IMR-90 (cell line): ENCODE results near the gene MRPS10. TPM values are rescaled to one million over a fixed set of nuclear protein-coding genes. Genes with fewer than 3 reads are reported as not detected.

Experiments
- ATAC-seq: fragments of 200-7000 bp; cut with Tn5 transposase; 2 replicates; pipeline ENCODE4 v1.9.1; 2020; ENCODE audit warnings: low read depth, mild to moderate bottlenecking, moderate library complexity
- BruUV-seq: library from RNA; stranded (reverse); fragments of 400-500 nt; replicated peaks from 2 replicates; lab custom pipeline; 2021; lab: Mats Ljungman, UMichigan
- CTCF ChIA-PET: fragments of 300-600 bp; formaldehyde crosslinking; extraction: SDS; loops from one replicate; lab custom pipeline; 2021; ENCODE audit warnings: antibody characterized with exemption; lab: Yijun Ruan, JAX
- POLR2A ChIA-PET: fragments of 300-600 bp; sonication (Branson Sonifier 250); formaldehyde crosslinking; loops from one replicate; lab custom pipeline; 2022; ENCODE audit warnings: antibody characterized with exemption; ENCODE audit not compliant: unreplicated experiment; lab: Charles Lee
- DNase-seq: peaks from one replicate; pipeline ENCODE4 v3.0.0; 2013
- H2AFZ ChIP-seq: replicated peaks from 2 replicates; pipeline ENCODE3; 2013; ENCODE audit warnings: low read length, mild to moderate bottlenecking; ENCODE audit not compliant: poor library complexity
- H2AK5ac ChIP-seq: 2 replicates; pipeline ENCODE4 v1.6.1; 2013; ENCODE audit warnings: low read depth, low read length, inconsistent platforms
- H2AK9ac ChIP-seq: replicated peaks from 2 replicates; pipeline ENCODE3; 2013; ENCODE audit warnings: mild to moderate bottlenecking, low read depth, low read length, moderate library complexity; ENCODE audit not compliant: poor library complexity
- H2BK120ac ChIP-seq: 2 replicates; pipeline ENCODE4 v1.6.1; 2013; ENCODE audit warnings: low read depth, low read length, inconsistent platforms
- H2BK15ac ChIP-seq: 3 replicates; pipeline ENCODE4 v1.6.1; 2013; ENCODE audit warnings: low read depth, low read length, inconsistent platforms
- H2BK20ac ChIP-seq: 2 replicates; pipeline ENCODE4 v1.6.1; 2013; ENCODE audit warnings: low read depth, mild to moderate bottlenecking, inconsistent platforms, low read length, moderate library complexity
- H2BK5ac ChIP-seq: 2 replicates; pipeline ENCODE4 v1.6.1; 2013; ENCODE audit warnings: mild to moderate bottlenecking, low read depth, low read length, inconsistent platforms; ENCODE audit not compliant: poor library complexity, severe bottlenecking
- H3K14ac ChIP-seq: replicated peaks from 2 replicates; pipeline ENCODE4 v1.6.1; 2013; ENCODE audit warnings: low read depth, low read length, inconsistent platforms
- H3K18ac ChIP-seq: 2 replicates; pipeline ENCODE4 v1.6.1; 2013; ENCODE audit warnings: low read depth, low read length, control low read depth
- H3K23ac ChIP-seq: 2 replicates; pipeline ENCODE4 v1.6.1; 2013; ENCODE audit warnings: low read depth, low read length, inconsistent platforms
- H3K27ac ChIP-seq: 2 replicates; pipeline ENCODE4 v1.5.1; 2013; ENCODE audit warnings: mild to moderate bottlenecking, control low read depth, low read length; ENCODE audit not compliant: insufficient read depth
- H3K27me3 ChIP-seq: 2 replicates; pipeline ENCODE4 v1.6.1; 2013; ENCODE audit warnings: low read length; ENCODE audit not compliant: control insufficient read depth, insufficient read depth
- H3K36me3 ChIP-seq: 2 replicates; pipeline ENCODE4 v1.6.1; 2013; ENCODE audit warnings: low read length, mixed read lengths; ENCODE audit not compliant: control insufficient read depth, insufficient read depth
- H3K4ac ChIP-seq: 2 replicates; pipeline ENCODE4 v1.6.1; 2013; ENCODE audit warnings: low read depth, low read length, inconsistent platforms
- H3K4me1 ChIP-seq: 2 replicates; pipeline ENCODE4 v1.6.1; 2013; ENCODE audit warnings: low read length, mixed read lengths; ENCODE audit not compliant: control insufficient read depth, insufficient read depth
- H3K4me2 ChIP-seq: 2 replicates; pipeline ENCODE4 v1.6.1; 2013; ENCODE audit warnings: low read depth, mild to moderate bottlenecking, control low read depth, low read length, moderate library complexity
- H3K4me3 ChIP-seq: 2 replicates; pipeline ENCODE4 v1.5.1; 2013; ENCODE audit warnings: low read depth, mild to moderate bottlenecking, control low read depth, low read length, moderate library complexity; ENCODE audit not compliant: insufficient read depth
- H3K56ac ChIP-seq: 2 replicates; pipeline ENCODE4 v1.6.1; 2013; ENCODE audit warnings: low read length, inconsistent platforms; ENCODE audit not compliant: insufficient read depth; ENCODE audit errors: extremely low read depth
- H3K79me1 ChIP-seq, 2 experiments: 2 replicates each; pipeline ENCODE4 v1.6.1; 2013; ENCODE audit warnings: low read length in 2 of 2, inconsistent platforms in 1 of 2, low read depth in 1 of 2
- H3K9ac ChIP-seq: 2 replicates; pipeline ENCODE4 v1.6.1; 2013; ENCODE audit warnings: low read depth, low read length, control low read depth
- H3K9me1 ChIP-seq: 2 replicates; pipeline ENCODE4 v1.6.1; 2013; ENCODE audit warnings: low read length, inconsistent platforms; ENCODE audit not compliant: insufficient read depth
- H3K9me3 ChIP-seq: 2 replicates; pipeline ENCODE4 v1.6.1; 2013; ENCODE audit warnings: low read length; ENCODE audit not compliant: control insufficient read depth, insufficient read depth
- H4K20me1 ChIP-seq: 2 replicates; pipeline ENCODE4 v1.6.1; 2013; ENCODE audit warnings: low read length, inconsistent platforms; ENCODE audit not compliant: insufficient read depth
- H4K5ac ChIP-seq: 2 replicates; pipeline ENCODE4 v1.6.1; 2013; ENCODE audit warnings: mild to moderate bottlenecking, low read depth, low read length, control low read depth
- H4K8ac ChIP-seq, 2 experiments: 2 replicates each; pipeline ENCODE4 v1.6.1; 2013; ENCODE audit warnings: low read depth in 2 of 2, low read length in 2 of 2, control low read depth in 1 of 2, inconsistent platforms in 1 of 2
- H4K91ac ChIP-seq: 2 replicates; pipeline ENCODE4 v1.6.1; 2013; ENCODE audit warnings: low read depth, low read length, inconsistent platforms; ENCODE audit not compliant: insufficient read depth
- BHLHE40 ChIP-seq: fragments of 150-350 bp; IDR thresholded peaks from 2 replicates; pipeline ENCODE4 v1.6.1; 2016; ENCODE audit warnings: mild to moderate bottlenecking, low read depth, low read length
- MAZ ChIP-seq: IDR thresholded peaks from 2 replicates; pipeline ENCODE4 v1.6.1; 2012; ENCODE audit warnings: low read depth, mild to moderate bottlenecking, low read length, improper control_type of control experiment, moderate library complexity, borderline replicate concordance
- MXI1 ChIP-seq: IDR thresholded peaks from 2 replicates; pipeline ENCODE4 v1.6.1; 2012; ENCODE audit warnings: low read depth, mild to moderate bottlenecking, low read length, moderate library complexity, borderline replicate concordance
- RFX5 ChIP-seq: IDR thresholded peaks from 2 replicates; pipeline ENCODE4 v1.8.0; 2012; ENCODE audit warnings: low read depth, mild to moderate bottlenecking, low read length, moderate library complexity
- WGBS, 2 experiments: methylation state at CpG; one replicate each; pipeline versions ENCODE4 v1.1.5 to v1.1.7; 2013; ENCODE audit warnings: missing lambda C conversion rate in 2 of 2; ENCODE audit not compliant: insufficient read length in 1 of 2; ENCODE audit errors: extremely low coverage in 2 of 2; 5-methylcytosine and 5-hydroxymethylcytosine counted together
- dilution Hi-C: fragments of 300-500 bp; cut with HindIII; formaldehyde crosslinking; loops from one replicate; pipeline ENCODE4 v1.14.3; 2018; ENCODE audit warnings: low sequenced_read_pairs; ENCODE audit not compliant: unreplicated experiment
- in situ Hi-C: fragments of 300-500 bp; cut with MboI; formaldehyde crosslinking; loops from 3 replicates; pipeline ENCODE4 v1.14.3; 2019; ENCODE audit warnings: low sequenced_read_pairs, inconsistent platforms, mixed read lengths
- intact Hi-C: fragments of 100-400 bp; cut with micrococcal nuclease; formaldehyde crosslinking; loops from 2 replicates; pipeline ENCODE4 v1.10.0; 2022
- polyA plus RNA-seq, 3 experiments: library from polyadenylated mRNA; depleted of rRNA; stranded (reverse); fragments of >200 nt; gene quantifications; 2 replicates each; pipeline ENCODE4 v1.2.3, GENCODE V29; 2012; ENCODE audit warnings: low replicate concordance in 1 of 3
- total RNA-seq: library from RNA; depleted of rRNA; stranded (reverse); fragments of >200 nt; gene quantifications from 2 replicates; pipeline ENCODE4 v1.2.3, GENCODE V29; 2012
- TF ChIP-seq, protein P1 (sequence below): fragments of 150-350 bp; IDR thresholded peaks from 2 replicates; pipeline ENCODE4 v1.6.1; 2016; ENCODE audit warnings: low read depth, mild to moderate bottlenecking, low read length, moderate library complexity, borderline replicate concordance
- TF ChIP-seq, protein P2 (sequence below): fragments of 150-350 bp; IDR thresholded peaks from 2 replicates; pipeline ENCODE4 v1.6.1; 2017; ENCODE audit warnings: mild to moderate bottlenecking, antibody characterized with exemption, low read length, low read depth

MRPS10 gene
- total and polyA plus RNA-seq, 2 of the 4 experiments (the other 2 are of a cell fraction) = 28.5 to 47.0 TPM

DNA sequence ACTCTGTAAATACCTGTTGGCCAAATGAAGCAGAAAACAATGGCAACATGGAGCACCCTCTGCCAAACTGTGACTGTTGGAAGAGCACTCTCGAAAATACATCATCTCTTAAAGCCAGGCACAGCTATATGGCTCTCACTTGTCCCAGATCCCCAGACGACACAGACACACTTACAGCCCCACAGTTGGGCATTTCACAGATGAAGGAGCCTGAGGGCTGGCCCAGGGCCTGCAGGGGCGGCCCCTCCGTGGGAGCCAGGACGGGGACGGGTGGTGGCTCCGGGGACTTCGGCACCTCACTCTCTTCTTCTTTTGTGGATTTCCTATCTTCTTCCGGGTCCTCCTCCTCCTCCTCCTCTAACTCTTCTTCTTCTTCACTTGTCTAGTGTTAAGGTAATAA is 18.4 kb upstream of the MRPS10 start:
- peaks cover 10% of the 10 kb centered on the region for H3K4me1 ChIP-seq
- ATAC-seq (no peak), DNase-seq (no peak)
- no peak overlapping the region for H4K91ac ChIP-seq
- no peak overlapping the region for H4K5ac ChIP-seq
- ChIA-PET CTCF (no interaction called here), POLR2A (no interaction called here)
- H3K4me3 ChIP-seq = no peak overlapping the region
- H3K14ac ChIP-seq = no peak overlapping the region
- no peak overlapping the region for H2BK20ac ChIP-seq
- 83% methylated on average over 1 of the region's 9 CpGs; no CpG with 5 or more reads in 1 of the 2 experiments for WGBS, 2 experiments
- H2BK5ac ChIP-seq = no peak overlapping the region
- H3K9me3 ChIP-seq = no peaks in the 10 kb centered on the region
- H3K56ac ChIP-seq = no peak overlapping the region
- TF ChIP-seq BHLHE40 (no peak), MAZ (no peak), MXI1 (no peak), RFX5 (no peak)
- TF ChIP-seq, protein P1, sequence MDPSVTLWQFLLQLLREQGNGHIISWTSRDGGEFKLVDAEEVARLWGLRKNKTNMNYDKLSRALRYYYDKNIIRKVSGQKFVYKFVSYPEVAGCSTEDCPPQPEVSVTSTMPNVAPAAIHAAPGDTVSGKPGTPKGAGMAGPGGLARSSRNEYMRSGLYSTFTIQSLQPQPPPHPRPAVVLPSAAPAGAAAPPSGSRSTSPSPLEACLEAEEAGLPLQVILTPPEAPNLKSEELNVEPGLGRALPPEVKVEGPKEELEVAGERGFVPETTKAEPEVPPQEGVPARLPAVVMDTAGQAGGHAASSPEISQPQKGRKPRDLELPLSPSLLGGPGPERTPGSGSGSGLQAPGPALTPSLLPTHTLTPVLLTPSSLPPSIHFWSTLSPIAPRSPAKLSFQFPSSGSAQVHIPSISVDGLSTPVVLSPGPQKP = no peak
- TF ChIP-seq, protein P2, sequence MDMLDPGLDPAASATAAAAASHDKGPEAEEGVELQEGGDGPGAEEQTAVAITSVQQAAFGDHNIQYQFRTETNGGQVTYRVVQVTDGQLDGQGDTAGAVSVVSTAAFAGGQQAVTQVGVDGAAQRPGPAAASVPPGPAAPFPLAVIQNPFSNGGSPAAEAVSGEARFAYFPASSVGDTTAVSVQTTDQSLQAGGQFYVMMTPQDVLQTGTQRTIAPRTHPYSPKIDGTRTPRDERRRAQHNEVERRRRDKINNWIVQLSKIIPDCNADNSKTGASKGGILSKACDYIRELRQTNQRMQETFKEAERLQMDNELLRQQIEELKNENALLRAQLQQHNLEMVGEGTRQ = no peak
- peaks cover 12% of the 10 kb centered on the region for H3K9me1 ChIP-seq
- no peak overlapping the region for H3K4me2 ChIP-seq
- peaks cover 26% of the 10 kb centered on the region for H3K36me3 ChIP-seq
- H3K4ac ChIP-seq = no peak overlapping the region
- no peak overlapping the region for H2BK15ac ChIP-seq
- no peak overlapping the region for H3K23ac ChIP-seq
- H3K9ac ChIP-seq = no peak overlapping the region
- no peak overlapping the region for H3K27ac ChIP-seq
- BruUV-seq = no TSS peak
- no peak overlapping the region for H2BK120ac ChIP-seq
- no peaks in the 10 kb centered on the region for H4K20me1 ChIP-seq
- no peak overlapping the region for H2AK5ac ChIP-seq
- no peak overlapping the region for H4K8ac ChIP-seq
- dilution Hi-C loops = no loop called here
- no peak overlapping the region for H3K18ac ChIP-seq
- no peak overlapping the region for H2AK9ac ChIP-seq
- in situ Hi-C loops = no loop called here
- peaks cover 9 to 15% of the 10 kb centered on the region in 2 experiments; a peak in 3 of 4 replicates for H3K79me1 ChIP-seq
- no peaks in the 10 kb centered on the region for H3K27me3 ChIP-seq
- intact Hi-C loops = no loop called here
- no peak overlapping the region for H2AFZ ChIP-seq
